ENCODE data around the gene QDPR.

DNA sequence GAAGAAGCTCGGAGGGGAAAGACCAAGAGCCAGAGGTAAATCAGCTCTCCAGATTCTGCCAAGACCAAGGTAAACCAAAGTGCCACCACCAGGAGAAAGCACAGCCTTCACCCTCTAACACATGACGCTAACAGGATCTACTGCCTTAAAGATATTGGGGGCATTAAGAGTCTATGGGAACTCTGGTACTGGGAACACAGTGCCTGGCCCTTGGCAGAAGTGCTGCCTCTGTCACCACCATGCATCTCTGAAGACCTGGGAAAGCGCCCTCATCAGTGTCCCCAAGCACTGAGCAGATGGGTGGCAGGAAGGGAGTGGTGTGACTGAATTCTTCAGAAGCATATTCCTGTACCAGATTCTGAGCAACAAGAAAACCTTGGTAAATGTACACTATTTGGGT, 1.3 kb downstream of the QDPR start:
- TF ChIP-seq, protein P1, sequence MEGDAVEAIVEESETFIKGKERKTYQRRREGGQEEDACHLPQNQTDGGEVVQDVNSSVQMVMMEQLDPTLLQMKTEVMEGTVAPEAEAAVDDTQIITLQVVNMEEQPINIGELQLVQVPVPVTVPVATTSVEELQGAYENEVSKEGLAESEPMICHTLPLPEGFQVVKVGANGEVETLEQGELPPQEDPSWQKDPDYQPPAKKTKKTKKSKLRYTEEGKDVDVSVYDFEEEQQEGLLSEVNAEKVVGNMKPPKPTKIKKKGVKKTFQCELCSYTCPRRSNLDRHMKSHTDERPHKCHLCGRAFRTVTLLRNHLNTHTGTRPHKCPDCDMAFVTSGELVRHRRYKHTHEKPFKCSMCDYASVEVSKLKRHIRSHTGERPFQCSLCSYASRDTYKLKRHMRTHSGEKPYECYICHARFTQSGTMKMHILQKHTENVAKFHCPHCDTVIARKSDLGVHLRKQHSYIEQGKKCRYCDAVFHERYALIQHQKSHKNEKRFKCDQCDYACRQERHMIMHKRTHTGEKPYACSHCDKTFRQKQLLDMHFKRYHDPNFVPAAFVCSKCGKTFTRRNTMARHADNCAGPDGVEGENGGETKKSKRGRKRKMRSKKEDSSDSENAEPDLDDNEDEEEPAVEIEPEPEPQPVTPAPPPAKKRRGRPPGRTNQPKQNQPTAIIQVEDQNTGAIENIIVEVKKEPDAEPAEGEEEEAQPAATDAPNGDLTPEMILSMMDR (IDR thresholded peaks at IDR 0.05 in 2 of 3, conservative IDR thresholded peaks at IDR 0.05 in 1 of 3; ENCODE audit: insufficient read depth in 2 of 3, low read depth in 1 of 3, low read length in 3 of 3) = no peak
- no peak for TF ChIP-seq EZH2 (IDR thresholded peaks at IDR 0.05; ENCODE audit: borderline replicate concordance, low read depth, low read length)
- TF ChIP-seq, protein P2, sequence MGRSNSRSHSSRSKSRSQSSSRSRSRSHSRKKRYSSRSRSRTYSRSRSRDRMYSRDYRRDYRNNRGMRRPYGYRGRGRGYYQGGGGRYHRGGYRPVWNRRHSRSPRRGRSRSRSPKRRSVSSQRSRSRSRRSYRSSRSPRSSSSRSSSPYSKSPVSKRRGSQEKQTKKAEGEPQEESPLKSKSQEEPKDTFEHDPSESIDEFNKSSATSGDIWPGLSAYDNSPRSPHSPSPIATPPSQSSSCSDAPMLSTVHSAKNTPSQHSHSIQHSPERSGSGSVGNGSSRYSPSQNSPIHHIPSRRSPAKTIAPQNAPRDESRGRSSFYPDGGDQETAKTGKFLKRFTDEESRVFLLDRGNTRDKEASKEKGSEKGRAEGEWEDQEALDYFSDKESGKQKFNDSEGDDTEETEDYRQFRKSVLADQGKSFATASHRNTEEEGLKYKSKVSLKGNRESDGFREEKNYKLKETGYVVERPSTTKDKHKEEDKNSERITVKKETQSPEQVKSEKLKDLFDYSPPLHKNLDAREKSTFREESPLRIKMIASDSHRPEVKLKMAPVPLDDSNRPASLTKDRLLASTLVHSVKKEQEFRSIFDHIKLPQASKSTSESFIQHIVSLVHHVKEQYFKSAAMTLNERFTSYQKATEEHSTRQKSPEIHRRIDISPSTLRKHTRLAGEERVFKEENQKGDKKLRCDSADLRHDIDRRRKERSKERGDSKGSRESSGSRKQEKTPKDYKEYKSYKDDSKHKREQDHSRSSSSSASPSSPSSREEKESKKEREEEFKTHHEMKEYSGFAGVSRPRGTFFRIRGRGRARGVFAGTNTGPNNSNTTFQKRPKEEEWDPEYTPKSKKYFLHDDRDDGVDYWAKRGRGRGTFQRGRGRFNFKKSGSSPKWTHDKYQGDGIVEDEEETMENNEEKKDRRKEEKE (IDR thresholded peaks at IDR 0.05; ENCODE audit: borderline replicate concordance in 1 of 2, control insufficient read depth in 1 of 2, low read depth in 2 of 2, low read length in 1 of 2) = no peak
- TF ChIP-seq TFAM (CRISPR knock-in tag; conservative IDR thresholded peaks at IDR 0.05) = no peak
- no peak for TF ChIP-seq TBP (optimal IDR thresholded peaks at IDR 0.05; ENCODE audit: low read depth, low read length)
- no peak for TF ChIP-seq ZSCAN29 (IDR thresholded peaks at IDR 0.05)
- no peak for TF ChIP-seq ZNF717 (CRISPR knock-in tag; IDR thresholded peaks at IDR 0.05)
- TF ChIP-seq, protein P3, sequence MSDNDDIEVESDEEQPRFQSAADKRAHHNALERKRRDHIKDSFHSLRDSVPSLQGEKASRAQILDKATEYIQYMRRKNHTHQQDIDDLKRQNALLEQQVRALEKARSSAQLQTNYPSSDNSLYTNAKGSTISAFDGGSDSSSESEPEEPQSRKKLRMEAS (CRISPR knock-in tag; IDR thresholded peaks at IDR 0.05) = no peak
- TF ChIP-seq TAF1 (IDR thresholded peaks at IDR 0.05; ENCODE audit: control insufficient read depth, extremely low read depth, insufficient read depth, low read length, severe bottlenecking) = no peak
- TF ChIP-seq ZNF23 (CRISPR knock-in tag; IDR thresholded peaks at IDR 0.05) = no peak
- TF ChIP-seq YBX1 (IDR thresholded peaks at IDR 0.05) = no peak
- no peak for TF ChIP-seq RB1 (IDR thresholded peaks at IDR 0.05; ENCODE audit: low read depth)
- no peak for TF ChIP-seq FOSL1 (tag; conservative IDR thresholded peaks at IDR 0.05)

Data from K562 (cell line).